GM21360 (cell line): Measurements from ENCODE around the gene TMEM119.
"Not testable (repeated sequence)": the region's sequence is repeated elsewhere in the genome, so short reads cannot be mapped to it uniquely, and the experiment has no call there.

Experiments
- ATAC-seq: cut with Tn5 transposase; IDR thresholded peaks from one replicate; pipeline ENCODE4 v1.9.1; 2021; ENCODE audit warnings: mild to moderate bottlenecking, moderate library complexity; ENCODE audit not compliant: unreplicated experiment

Gene TMEM119

GRCh38 chr12:108586306-108586705 is 11.6 kb downstream of the TMEM119 start:
- ATAC-seq, result no peak

DNA sequence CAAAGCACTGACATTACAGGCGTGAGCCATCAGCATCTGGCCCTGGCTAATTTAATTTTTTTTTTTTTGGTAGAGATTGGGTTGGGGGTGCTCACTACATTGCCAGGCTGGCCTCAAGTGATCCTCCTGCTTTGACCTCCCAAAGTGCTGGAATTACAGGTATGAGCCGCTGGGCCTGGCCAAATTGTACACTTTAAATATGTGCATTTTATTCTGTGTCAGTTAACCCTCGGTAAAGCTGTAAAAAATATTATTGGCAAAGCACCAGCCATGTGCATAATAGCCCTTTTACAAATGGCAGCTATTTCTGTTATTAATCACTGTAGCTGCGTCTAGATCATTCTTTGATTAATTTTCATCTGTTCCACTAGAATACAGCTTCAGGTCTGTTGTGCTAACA is 12.0 kb downstream of the TMEM119 start:
- ATAC-seq, result no peak

- no peak for ATAC-seq
These were observed 13.3 kb downstream of the TMEM119 start for GRCh38 chr12:108584456-108585065.

DNA sequence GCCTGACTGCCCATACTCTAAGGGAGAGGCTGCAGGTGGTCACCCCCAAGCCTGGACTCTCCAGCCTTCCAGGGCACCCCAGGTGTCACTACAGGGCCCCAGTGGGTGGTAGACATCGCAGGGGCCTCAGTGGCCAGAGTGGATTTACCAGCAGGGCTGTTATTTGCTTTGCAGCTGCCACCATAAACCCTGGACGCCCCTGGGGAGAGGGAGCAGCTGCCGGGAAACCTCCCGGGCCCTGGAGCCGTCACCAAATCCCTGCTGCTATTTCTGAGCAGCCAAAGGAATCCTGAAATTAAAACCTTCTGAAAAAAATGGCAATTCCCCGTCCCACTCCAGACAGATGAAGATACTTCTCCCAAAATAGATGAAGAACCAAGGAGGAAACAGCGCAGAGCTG is 13.9 kb downstream of the TMEM119 start:
- no peak for ATAC-seq

- ATAC-seq, result no peak
These were observed 14.7 kb downstream of the TMEM119 start for GRCh38 chr12:108582978-108583770.

DNA sequence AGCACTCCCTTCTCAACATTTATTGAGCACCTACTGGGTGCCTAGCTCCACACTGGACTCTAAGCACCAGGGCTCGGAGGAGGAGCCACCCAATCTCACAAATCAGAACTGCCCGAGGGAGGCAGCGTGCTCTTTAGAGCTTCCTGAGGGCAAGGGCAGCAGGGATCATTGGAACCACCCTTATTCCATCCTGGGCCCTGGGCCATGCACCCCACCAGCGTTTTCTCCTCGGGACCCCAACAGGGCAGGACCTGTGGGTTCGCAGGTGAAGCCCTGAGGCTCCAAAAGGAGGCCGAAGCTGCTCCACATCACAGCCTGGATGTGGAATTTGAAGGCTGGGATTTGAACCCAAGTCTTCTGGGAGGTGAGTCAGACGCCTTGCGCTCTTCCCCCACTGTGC is 15.4 kb downstream of the TMEM119 start:
- no peak for ATAC-seq

GRCh38 chr12:108581311-108582227 is 16.3 kb downstream of the TMEM119 start:
- no peak for ATAC-seq

DNA sequence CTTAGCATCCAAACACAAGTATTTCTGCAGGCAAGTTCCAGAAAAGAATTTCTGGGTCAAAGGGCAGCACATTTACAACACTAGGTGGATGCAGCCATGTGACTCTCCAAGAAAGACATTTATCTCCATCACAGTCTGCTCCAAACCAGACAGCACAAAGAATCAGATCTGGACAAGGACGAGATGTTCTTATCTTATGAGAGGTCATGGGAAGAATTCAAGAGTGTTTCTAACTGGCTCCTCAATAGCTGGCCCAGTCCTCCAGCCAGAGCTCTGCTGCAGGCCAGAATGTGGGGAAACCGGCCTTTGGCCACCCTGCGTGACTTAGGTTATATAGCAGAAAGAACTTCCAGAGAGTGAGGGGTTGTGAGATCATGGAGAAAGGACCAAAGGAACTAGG is 17.4 kb downstream of the TMEM119 start:
- ATAC-seq, result no peak

- no peak for ATAC-seq
These were observed 19.1 kb downstream of the TMEM119 start for GRCh38 chr12:108578813-108579212.

GRCh38 chr12:108578264-108578663 is 19.6 kb downstream of the TMEM119 start:
- ATAC-seq, result no peak

- no peak for ATAC-seq
These were observed 20.4 kb downstream of the TMEM119 start for GRCh38 chr12:108577458-108577857.

GRCh38 chr12:108576660-108577234 is 21.1 kb downstream of the TMEM119 start:
- no peak for ATAC-seq

DNA sequence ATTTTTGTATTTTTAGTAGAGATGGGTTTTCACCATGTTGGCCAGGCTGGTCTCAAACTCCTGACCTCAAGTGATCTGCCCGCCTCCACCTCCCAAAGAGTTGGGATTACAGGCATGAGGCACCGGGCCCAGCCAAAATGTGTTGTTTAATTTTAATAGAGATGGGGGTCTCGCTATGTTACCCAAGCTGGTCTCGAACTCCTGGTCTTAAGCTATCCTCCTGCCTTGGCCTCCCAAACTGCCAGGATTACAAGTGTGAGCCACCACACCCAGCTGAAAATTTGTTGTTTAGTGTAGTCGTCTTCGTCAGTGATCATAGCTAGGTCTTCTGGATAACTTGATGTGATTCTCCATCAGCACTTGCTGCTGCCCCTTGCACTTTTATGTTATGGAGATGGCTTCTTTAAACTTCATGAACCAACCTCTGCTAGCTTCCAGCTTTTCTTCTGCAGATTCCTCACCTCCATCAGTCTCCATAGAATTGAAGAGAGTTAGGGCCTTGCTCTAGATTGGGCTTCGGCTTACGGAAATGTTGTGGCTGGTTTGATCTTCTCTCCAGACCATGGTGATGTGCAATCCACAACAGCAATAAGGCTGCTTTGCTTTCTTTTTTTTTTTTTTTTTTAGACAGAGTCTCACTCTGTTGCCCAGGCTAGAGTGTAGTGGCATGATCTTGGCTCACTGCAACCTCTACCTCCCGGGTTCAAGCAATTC is 22.5 kb downstream of the TMEM119 start:
- ATAC-seq, result no peak

GRCh38 chr12:108574276-108574675 is 23.6 kb downstream of the TMEM119 start:
- not testable (repeated sequence) for ATAC-seq

DNA sequence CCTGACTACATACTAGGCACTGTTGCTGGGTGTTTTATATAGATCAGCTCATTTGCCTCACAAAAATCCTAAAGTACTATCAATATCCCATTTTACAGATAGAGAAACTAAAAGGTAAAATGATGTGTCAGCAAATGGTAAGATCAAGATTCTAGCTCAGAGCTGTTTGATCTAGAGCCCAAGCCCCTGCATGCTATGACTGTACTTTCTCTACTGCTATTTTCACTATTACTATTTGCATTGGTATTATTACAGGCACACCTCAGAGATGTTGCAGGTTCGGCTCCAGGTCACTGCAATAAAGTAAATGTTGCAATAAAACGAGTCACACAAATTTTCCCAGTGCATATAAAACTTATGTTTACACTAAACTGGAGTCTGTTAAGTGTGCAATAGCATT is 24.6 kb downstream of the TMEM119 start:
- ATAC-seq, result no peak

GRCh38 chr12:108572166-108572790 is 25.6 kb downstream of the TMEM119 start:
- no peak for ATAC-seq

DNA sequence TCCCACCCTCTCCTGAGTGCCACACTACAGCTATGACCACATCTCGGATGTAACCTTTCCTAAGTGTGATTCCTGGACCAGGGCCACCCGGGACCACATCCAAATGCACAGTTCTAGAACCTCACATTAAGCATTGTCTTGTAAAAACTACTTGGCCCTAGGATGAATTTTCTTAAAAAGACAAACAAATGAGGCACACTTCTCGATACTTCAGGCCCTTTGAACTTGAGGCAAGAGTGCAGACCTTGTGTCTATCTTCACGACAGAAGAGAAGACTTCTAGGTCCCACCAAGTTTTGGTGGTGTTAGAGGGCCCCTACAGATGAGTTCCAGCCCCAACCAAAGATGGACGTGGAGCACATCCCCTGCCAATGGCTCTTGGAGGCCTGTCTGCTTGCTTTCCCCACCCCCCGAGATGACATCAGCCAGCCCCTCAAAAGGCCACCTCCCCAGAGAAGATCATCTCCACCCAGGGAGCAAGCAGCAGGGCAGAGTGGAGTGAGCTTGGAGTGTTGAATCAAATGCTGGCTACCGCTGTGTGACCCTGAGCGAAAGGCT is 26.2 kb downstream of the TMEM119 start:
- no peak for ATAC-seq

DNA sequence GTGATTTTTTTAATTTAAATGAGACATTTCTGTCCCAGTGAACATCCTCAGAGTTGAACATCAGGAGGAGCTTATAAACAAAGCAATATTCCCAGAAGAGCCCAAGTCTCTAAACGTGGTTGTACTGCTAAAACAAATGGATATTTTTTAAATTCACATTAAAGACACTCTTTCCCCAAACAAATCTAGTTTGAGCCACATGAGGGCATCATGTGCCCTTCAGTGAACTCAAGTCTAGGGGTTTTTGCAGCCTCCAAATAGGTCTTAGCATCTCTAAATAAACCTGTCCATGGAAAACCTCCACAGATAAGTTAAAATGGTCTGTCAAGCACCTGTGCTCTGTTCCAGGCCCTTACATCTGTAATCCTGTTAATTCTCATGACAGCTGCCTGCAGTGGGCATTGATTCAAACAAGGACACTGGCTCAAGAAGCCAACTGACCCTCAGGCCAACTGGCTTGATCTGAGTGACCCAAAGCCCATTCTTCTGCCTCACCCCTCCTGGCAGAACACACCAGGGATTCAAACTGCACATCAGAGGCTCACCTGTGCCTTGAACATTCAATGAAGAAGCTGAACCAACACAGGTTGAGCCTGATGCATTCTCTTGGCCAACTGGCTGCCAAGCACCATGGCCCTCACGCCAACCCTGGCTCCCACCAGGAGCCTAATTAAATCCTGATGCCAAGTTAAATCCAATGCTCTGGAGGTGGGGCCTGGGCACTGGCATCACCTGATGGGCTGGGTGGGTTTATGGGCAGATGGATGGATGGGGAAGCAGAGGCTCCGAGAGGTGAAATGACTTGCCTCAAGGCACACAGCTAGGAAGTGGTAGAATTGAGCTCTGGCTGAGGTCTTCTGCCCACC is 26.9 kb downstream of the TMEM119 start:
- no peak for ATAC-seq
